HG03066 (cell line): ENCODE data around the gene SLC7A5.
"Not testable (repeated sequence)": the region's sequence is repeated elsewhere in the genome, so short reads cannot be mapped to it uniquely, and the experiment has no call there.

Source experiments
- ATAC-seq: cut with Tn5 transposase; IDR thresholded peaks from one replicate; pipeline ENCODE4 v1.9.1; 2021; ENCODE audit warnings: low read depth; ENCODE audit not compliant: unreplicated experiment

The SLC7A5 gene

GRCh38 chr16:87824016-87824990, 45.0 kb downstream of the SLC7A5 start:
- ATAC-seq, result no peak

GRCh38 chr16:87823181-87823929, 46.0 kb downstream of the SLC7A5 start:
- no peak for ATAC-seq

- ATAC-seq, result no peak
Observed at GRCh38 chr16:87822108-87822970, 47.0 kb downstream of the SLC7A5 start.

GRCh38 chr16:87821376-87822107, 47.8 kb downstream of the SLC7A5 start:
- ATAC-seq, result no peak

GRCh38 chr16:87819983-87820382, 49.3 kb downstream of the SLC7A5 start:
- no peak for ATAC-seq

- no peak for ATAC-seq
Observed at GRCh38 chr16:87819282-87819681, 50.0 kb downstream of the SLC7A5 start.

GRCh38 chr16:87818533-87819161, 50.7 kb downstream of the SLC7A5 start:
- no peak for ATAC-seq

- no peak for ATAC-seq
Observed at GRCh38 chr16:87817910-87818309, 51.4 kb downstream of the SLC7A5 start.

GRCh38 chr16:87817370-87817769, 51.9 kb downstream of the SLC7A5 start:
- ATAC-seq, result not testable (repeated sequence)

GRCh38 chr16:87816507-87817100, 52.7 kb downstream of the SLC7A5 start:
- no peak for ATAC-seq

GRCh38 chr16:87815567-87815966, 53.7 kb downstream of the SLC7A5 start:
- no peak for ATAC-seq

- ATAC-seq, result no peak
Observed at GRCh38 chr16:87812200-87812656, 57.1 kb downstream of the SLC7A5 start.

GRCh38 chr16:87811454-87811853, 57.9 kb downstream of the SLC7A5 start:
- ATAC-seq, result not testable (repeated sequence)

- ATAC-seq, result peak; percentile 44
Observed at GRCh38 chr16:87809150-87809902, 60.0 kb downstream of the SLC7A5 start.

- no peak for ATAC-seq
Observed at GRCh38 chr16:87808108-87808507, 61.2 kb downstream of the SLC7A5 start.

- ATAC-seq, result no peak
Observed at GRCh38 chr16:87806641-87807546, 62.4 kb downstream of the SLC7A5 start.

- no peak for ATAC-seq
Observed at GRCh38 chr16:87806261-87806640, 63.1 kb downstream of the SLC7A5 start.
